Measurements from ENCODE around the gene APOA1.

Gene APOA1

DNA sequence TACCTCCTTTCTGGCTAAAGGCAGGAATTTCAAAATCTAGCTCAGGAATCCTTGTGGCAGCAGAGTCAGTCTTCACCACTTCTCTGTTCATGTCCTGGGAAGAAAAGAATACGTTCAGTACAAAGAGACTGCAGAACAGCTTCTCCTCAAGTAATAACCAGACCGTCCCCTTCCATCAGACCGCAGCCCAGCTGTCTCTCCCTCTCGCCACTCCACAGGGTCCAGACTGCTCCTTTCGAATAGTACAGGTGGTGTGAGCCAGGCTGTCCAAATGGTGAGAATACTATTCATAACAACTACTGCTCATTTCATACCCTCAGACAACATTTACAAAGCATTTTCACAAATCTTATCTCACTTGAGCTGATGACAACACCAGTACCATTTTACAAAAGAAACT, 50.5 kb downstream of the APOA1 start:
- no peak for FAIRE-seq

DNA sequence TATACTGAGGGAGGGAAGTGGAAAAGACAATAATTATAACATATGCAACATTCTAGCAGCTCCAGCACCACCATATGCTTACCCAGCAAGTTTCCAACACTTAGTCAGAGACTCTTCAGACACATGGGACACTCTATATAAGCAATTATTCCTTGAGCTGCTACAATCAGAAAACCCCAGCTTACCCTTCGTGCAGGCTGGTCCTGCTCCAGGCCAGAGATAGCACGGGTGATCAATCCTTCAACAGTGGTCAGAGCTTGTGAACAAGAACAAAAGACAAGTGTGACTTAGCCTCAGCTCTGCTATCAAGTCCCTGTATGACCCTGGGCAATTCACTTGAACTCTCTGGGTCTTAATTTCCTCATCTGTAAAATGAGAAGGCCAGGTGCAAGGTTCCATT, 51.1 kb downstream of the APOA1 start:
- no peak for FAIRE-seq

All from A204.1 (cell line).